NOMO-1 (cell line): ENCODE results near the gene SLC30A10.
"Not testable (repeated sequence)": the region's sequence is repeated elsewhere in the genome, so short reads cannot be mapped to it uniquely, and the experiment has no call there.

Experiments used
- DNase-seq, 2 experiments: peaks; one replicate each; lab custom pipeline; 2025; ENCODE audit not compliant: unreplicated experiment in 2 of 2; lab: John Stamatoyannopoulos, UW

SLC30A10 gene

GRCh38 chr1:219928791-219929118 is 398 bp upstream of the SLC30A10 start:
- no peak for DNase-seq

- no peak for DNase-seq
Measured at GRCh38 chr1:219927298-219927955, 930 bp downstream of the SLC30A10 start.

- no peak for DNase-seq
Measured at GRCh38 chr1:219926363-219926998, 1.9 kb downstream of the SLC30A10 start.

- DNase-seq, result no peak
Measured at GRCh38 chr1:219924342-219924741, 4.0 kb downstream of the SLC30A10 start.

- DNase-seq, result no peak
Measured at GRCh38 chr1:219917851-219918466, 10.4 kb downstream of the SLC30A10 start.

GRCh38 chr1:219917281-219917680 is 11.1 kb downstream of the SLC30A10 start:
- DNase-seq, result no peak

GRCh38 chr1:219916257-219916656 is 12.1 kb downstream of the SLC30A10 start:
- no peak for DNase-seq

GRCh38 chr1:219913005-219913770 is 15.2 kb downstream of the SLC30A10 start:
- DNase-seq, result no peak

- DNase-seq, result no peak
Measured at GRCh38 chr1:219910716-219911115, 17.6 kb downstream of the SLC30A10 start.

- no peak for DNase-seq
Measured at GRCh38 chr1:219909476-219909875, 18.9 kb downstream of the SLC30A10 start.

GRCh38 chr1:219908170-219908569 is 20.2 kb downstream of the SLC30A10 start:
- DNase-seq, result no peak

- no peak for DNase-seq
Measured at GRCh38 chr1:219907772-219908070, 20.6 kb downstream of the SLC30A10 start.

GRCh38 chr1:219906924-219907771 is 21.2 kb downstream of the SLC30A10 start:
- peak in 1 of 2 experiments; percentile 6 for DNase-seq

- DNase-seq, result not testable (repeated sequence)
Measured at GRCh38 chr1:219906565-219906923, 21.8 kb downstream of the SLC30A10 start.

GRCh38 chr1:219905524-219905923 is 22.8 kb downstream of the SLC30A10 start:
- no peak for DNase-seq

- no peak for DNase-seq
Measured at GRCh38 chr1:219904934-219905333, 23.4 kb downstream of the SLC30A10 start.

GRCh38 chr1:219903353-219903871 is 24.9 kb downstream of the SLC30A10 start:
- no peak for DNase-seq

GRCh38 chr1:219902951-219903350 is 25.4 kb downstream of the SLC30A10 start:
- DNase-seq, result no peak

- no peak for DNase-seq
Measured at GRCh38 chr1:219900882-219901281, 27.5 kb downstream of the SLC30A10 start.

GRCh38 chr1:219900201-219900600 is 28.2 kb downstream of the SLC30A10 start:
- DNase-seq, result no peak

- no peak for DNase-seq
Measured at GRCh38 chr1:219898375-219898774, 30.0 kb downstream of the SLC30A10 start.
